ENCODE data around the gene ANTXR1. TPM values are rescaled to one million over a fixed set of nuclear protein-coding genes. Genes with fewer than 3 reads are reported as not detected.

Gene ANTXR1
- total and polyA plus RNA-seq, 2 donors (not counting 3 experiments of a cell fraction or from before 2014, with no cell fraction given): 4.2 to 17.3 TPM

DNA sequence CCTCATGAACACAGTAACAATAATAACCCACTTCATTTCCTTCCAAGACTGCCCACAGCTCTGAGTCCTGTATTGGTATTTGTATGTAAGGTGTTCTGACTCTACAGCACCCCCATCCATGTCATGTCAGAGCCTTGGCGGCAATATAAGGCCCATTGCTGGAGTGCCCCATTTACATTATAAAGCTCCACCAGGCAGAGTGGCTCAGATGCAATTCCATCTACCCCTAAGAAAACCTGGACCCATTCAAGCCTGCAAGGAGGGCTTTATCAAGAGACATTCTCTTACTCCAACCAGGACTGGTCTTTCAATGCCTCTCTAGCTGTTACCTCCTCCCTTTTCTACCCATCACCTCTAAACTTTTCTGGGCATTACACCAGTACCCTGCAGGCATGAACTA is 101.6 kb downstream of the ANTXR1 start:
- Histone ChIP-seq H4K20me1 (replicated peaks; ENCODE audit: control insufficient read depth, extremely low read depth, insufficient read depth, low read length) (no peaks in the 10 kb centered on the region), H3K9me1 (replicated peaks; ENCODE audit: control insufficient read depth, extremely low read depth, insufficient read depth, low read length) (no peaks in the 10 kb centered on the region), H3K9ac (replicated peaks; ENCODE audit: extremely low read depth, insufficient read depth, low read length) (no peak overlapping the region), H3K79me2 (ENCODE audit: control insufficient read depth, insufficient read depth, low read length) (no peaks in the 10 kb centered on the region), H3K36me3 (ENCODE audit: control insufficient read depth in 2 of 2, extremely low read depth in 1 of 2, insufficient read depth in 2 of 2, low read length in 2 of 2) (no peaks in the 10 kb centered on the region), H3K27ac (ENCODE audit: insufficient read depth, low read depth, low read length) (no peak overlapping the region), H3K9me3 (replicated peaks; ENCODE audit: control insufficient read depth, insufficient read depth, low read length) (no peaks in the 10 kb centered on the region), H3K4me3 (replicated peaks in 1 of 3; ENCODE audit: insufficient read depth in 1 of 3, low read depth in 1 of 3, low read length in 3 of 3) (no peak overlapping the region), H3K4me1 (ENCODE audit: control insufficient read depth, extremely low read depth, insufficient read depth, low read length) (no peaks in the 10 kb centered on the region), H3K4me2 (ENCODE audit: insufficient read depth, low read length) (no peak overlapping the region), H3K27me3 (ENCODE audit: control insufficient read depth in 2 of 2, insufficient read depth in 2 of 2, low read length in 2 of 2) (no peaks in the 10 kb centered on the region), H2AFZ (ENCODE audit: low read depth, low read length) (no peak overlapping the region)
- DNase-seq (ENCODE audit: low read depth, low spot score) (no peak), FAIRE-seq (no peak)
- ChIA-PET CTCF (interaction anchor here (1.6 kb wide), 1 partner anchor 15 kb away, joined by 3 read pairs; no protein-coding TSS in a partner anchor), POLR2A (no interaction called here)
- intact Hi-C loops (cut with micrococcal nuclease): no loop called here
- TF ChIP-seq, protein P1, sequence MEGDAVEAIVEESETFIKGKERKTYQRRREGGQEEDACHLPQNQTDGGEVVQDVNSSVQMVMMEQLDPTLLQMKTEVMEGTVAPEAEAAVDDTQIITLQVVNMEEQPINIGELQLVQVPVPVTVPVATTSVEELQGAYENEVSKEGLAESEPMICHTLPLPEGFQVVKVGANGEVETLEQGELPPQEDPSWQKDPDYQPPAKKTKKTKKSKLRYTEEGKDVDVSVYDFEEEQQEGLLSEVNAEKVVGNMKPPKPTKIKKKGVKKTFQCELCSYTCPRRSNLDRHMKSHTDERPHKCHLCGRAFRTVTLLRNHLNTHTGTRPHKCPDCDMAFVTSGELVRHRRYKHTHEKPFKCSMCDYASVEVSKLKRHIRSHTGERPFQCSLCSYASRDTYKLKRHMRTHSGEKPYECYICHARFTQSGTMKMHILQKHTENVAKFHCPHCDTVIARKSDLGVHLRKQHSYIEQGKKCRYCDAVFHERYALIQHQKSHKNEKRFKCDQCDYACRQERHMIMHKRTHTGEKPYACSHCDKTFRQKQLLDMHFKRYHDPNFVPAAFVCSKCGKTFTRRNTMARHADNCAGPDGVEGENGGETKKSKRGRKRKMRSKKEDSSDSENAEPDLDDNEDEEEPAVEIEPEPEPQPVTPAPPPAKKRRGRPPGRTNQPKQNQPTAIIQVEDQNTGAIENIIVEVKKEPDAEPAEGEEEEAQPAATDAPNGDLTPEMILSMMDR (IDR thresholded peaks at IDR 0.05; ENCODE audit: extremely low read depth in 1 of 2, insufficient read depth in 1 of 2, low read depth in 1 of 2, low read length in 2 of 2): no peak
- TF ChIP-seq EZH2 (IDR thresholded peaks at IDR 0.05; ENCODE audit: borderline replicate concordance, low read depth, low read length, severe bottlenecking): no peak
- TF ChIP-seq FOS (IDR thresholded peaks at IDR 0.05; ENCODE audit: borderline replicate concordance, insufficient read depth, low read length): no peak
- TF ChIP-seq POLR2AphosphoS5 (IDR thresholded peaks at IDR 0.05; ENCODE audit: insufficient read depth, low read depth, low read length): no peak
- TF ChIP-seq POLR2A (IDR thresholded peaks at IDR 0.05; ENCODE audit: low read depth, low read length): no peak
- no peak for TF ChIP-seq GATA2 (IDR thresholded peaks at IDR 0.05; ENCODE audit: insufficient read depth, insufficient read length, low read depth, low read length)
- TF ChIP-seq, protein P2, sequence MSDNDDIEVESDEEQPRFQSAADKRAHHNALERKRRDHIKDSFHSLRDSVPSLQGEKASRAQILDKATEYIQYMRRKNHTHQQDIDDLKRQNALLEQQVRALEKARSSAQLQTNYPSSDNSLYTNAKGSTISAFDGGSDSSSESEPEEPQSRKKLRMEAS (IDR thresholded peaks at IDR 0.05; ENCODE audit: insufficient read depth, insufficient read length): no peak
- no peak for TF ChIP-seq JUN (IDR thresholded peaks at IDR 0.05; ENCODE audit: borderline replicate concordance, insufficient read depth, insufficient read length, low read depth)
- TF ChIP-seq MYC (IDR thresholded peaks at IDR 0.05; ENCODE audit: low read depth, low read length): no peak
- dilution Hi-C loops (cut with MboI; ENCODE audit: extremely low pct_ligation_motif_present, low sequenced_read_pairs): no loop called here
- BruUV-seq (replicated peaks): no TSS peak
